NAMALWA (cell line): Measurements from ENCODE around the gene DSPP.
"Not testable (repeated sequence)": the region's sequence is repeated elsewhere in the genome, so short reads cannot be mapped to it uniquely, and the experiment has no call there.

Source experiments
- DNase-seq: peaks from one replicate; pipeline ENCODE4 v3.0.0-alpha.2; 2015; ENCODE audit warnings: low spot score

The DSPP gene

DNA sequence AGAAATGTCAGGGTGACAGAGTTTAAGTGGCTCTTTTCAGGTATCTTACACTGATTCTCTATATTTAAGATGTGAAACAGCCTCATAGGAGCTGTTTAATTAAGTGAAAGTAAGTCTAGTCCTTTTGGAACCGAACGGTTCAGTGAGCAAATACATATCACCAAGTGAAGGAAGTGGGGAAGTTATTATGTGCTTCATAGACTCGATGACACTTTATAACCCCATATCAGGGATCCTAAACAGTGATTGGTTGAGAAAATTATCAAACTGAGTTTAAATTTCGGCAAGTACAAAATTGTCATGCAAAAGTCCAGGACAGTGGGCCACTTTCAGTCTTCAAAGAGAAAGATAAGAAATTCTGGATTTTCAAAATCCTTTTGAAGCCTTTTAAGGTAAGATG is at the start of gene DSPP:
DSPP (plus strand) TSS at position 301 of the 400 bp plus-strand sequence. CDS start 2,380 bp downstream, outside the sequence.
- no peak for DNase-seq

DNA sequence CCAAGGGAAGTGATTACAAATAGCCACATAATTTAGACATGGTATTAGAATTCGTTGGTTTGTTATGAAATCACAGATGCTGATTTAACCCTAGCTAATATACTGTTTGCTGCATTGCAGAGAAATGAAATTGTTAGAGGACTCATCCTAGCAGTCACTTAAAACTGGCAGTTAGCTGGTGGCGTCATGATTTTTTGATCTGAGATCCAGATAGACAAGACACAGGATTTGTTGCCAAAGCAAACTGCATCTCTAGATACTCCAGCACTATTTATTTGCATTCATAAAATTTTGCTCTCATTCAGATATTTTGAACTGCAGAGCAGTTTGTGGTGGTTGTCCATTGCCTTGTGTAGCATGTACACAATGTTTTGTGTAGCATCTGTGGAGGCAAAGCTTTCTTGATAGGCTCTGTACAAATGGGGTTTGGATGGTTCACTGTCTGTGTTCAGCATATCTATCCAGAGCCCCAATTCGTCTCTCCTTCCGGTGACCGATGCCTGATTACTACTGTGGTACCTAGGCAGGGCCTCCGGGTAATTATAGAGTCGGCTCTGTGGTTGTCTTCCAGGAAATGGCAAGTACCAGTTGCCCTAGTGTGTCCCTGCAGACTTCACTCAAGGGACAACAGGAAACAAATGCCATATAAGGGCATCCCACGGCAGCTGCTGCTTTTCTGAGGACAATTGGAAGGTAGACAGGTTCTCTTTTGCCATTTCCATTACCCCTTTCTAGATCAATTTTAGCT is 49.1 kb upstream of the DSPP start:
- peak; percentile 4 for DNase-seq

- DNase-seq, result no peak
Observed at GRCh38 chr4:87560802-87561201, 47.5 kb upstream of the DSPP start.

- DNase-seq, result no peak
Observed at GRCh38 chr4:87565746-87566145, 42.6 kb upstream of the DSPP start.

DNA sequence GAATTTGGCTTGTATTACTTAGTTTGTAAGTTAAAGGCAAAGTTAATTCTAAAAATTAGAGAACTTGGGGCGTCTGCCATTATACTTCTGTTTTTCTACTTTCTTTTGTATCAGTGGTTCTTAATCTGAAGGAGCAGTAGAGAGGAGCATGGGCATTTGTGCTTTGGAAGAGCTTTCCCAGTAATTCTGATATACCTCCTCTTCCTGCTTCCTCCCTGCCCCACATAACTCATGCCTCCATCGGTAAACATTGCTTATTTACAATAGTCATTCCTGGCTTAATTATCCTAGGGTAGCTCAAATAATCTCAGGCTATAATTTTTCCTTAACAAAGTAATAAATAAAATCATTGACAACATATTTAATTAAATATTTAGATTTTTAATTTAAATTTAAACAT is 42.1 kb upstream of the DSPP start:
- DNase-seq, result no peak

DNA sequence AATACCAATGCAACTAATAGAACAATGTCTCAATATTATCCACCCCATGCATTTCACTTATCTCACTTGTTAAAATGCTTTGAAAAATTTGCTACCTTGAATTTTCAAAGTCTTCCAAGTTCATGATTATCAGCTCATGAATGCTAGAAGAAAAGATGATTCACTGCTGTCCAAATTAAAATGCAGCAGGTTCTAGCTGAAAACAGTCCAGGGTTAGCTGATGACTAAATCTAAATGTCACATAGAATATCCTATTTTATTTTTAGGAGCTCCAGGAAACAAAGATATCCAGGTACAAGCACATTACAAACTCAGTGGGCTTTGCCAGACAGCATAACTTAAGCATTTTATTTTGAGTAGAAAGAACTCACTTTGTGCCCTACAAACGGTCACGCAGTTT is 41.1 kb upstream of the DSPP start:
- no peak for DNase-seq

DNA sequence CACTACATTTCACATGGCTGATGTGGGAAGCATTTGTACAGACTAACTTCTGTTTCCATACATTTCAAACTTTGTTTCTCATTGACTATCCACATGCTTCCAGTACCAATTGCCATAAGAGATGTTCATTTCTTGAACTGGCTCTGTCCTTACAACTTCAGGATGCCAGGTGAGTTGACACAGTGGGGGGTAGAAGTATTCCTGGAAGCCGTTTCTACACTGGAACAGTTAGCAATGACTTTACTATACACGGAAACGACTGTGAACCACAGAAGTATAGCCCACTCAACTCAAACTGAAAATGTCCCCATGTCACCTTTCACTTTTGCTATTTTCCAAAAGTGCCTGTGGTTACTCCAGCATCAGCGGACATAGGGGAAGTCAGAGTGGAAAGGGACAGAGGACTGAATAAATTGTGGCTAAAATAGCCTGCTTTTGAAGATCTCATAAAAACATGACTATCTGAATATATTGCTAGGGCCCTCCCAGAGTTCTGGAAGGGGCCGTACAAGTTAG is 38.0 kb upstream of the DSPP start:
- DNase-seq, result no peak

DNA sequence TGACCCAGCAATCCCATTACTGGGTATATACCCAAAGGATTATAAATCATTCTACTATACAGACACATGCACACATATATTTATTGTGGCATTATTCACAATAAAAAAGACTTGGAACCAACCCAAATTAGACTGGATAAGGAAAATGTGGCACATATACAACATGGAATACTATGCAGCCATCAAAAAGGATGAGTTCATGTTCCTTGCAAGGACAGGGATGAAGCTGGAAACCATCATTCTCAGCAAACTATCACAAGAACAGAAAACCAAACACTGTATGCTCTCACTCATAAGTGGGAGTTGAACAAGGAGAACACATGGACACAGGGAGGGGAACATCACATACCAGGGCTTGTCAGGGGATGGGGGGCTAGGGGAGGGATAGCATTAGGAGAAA is 34.0 kb upstream of the DSPP start:
- not testable (repeated sequence) for DNase-seq

DNA sequence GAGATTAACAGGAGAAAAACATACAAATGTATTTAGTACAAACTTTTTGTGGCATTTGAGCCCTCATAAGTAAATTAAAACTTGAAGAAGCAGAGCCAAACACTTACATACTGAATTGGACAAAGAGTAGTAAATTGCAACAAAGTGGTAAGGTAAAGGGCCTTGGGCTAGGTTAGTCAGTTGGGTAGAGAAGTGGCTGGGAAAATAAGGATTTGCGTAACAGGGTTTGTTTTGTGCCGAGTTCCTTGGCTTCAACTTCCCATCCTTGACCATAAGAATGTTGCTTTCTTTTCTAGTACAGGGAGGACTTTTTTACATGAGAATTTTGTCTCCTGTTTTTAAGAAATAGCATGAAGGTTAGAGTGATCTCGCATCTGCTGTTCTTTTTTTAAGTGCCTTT is 33.3 kb upstream of the DSPP start:
- DNase-seq, result no peak

- DNase-seq, result no peak
Observed at GRCh38 chr4:87575408-87575807, 32.9 kb upstream of the DSPP start.

DNA sequence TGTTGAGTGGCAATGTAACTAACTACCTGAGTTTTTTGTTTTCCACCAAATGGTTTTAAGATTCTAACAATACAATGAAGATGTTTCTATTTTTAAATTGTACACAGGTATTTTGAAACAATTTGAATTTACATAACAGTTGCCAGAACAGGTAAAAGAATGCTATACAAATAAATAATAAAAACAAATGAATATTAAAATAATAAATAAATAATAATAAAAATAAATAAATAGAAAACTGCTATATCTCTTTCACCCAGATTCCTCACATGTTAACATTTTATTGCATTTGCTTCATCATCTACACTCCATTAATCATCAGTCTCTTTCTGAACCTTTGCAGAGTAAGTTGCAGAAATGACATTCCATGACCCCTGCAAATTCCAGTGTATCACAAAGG is 32.3 kb upstream of the DSPP start:
- no peak for DNase-seq

- no peak for DNase-seq
Observed at GRCh38 chr4:87579478-87579877, 28.9 kb upstream of the DSPP start.

- DNase-seq, result no peak
Observed at GRCh38 chr4:87580057-87580456, 28.3 kb upstream of the DSPP start.

GRCh38 chr4:87584222-87584908 is 24.0 kb upstream of the DSPP start:
- DNase-seq, result no peak

DNA sequence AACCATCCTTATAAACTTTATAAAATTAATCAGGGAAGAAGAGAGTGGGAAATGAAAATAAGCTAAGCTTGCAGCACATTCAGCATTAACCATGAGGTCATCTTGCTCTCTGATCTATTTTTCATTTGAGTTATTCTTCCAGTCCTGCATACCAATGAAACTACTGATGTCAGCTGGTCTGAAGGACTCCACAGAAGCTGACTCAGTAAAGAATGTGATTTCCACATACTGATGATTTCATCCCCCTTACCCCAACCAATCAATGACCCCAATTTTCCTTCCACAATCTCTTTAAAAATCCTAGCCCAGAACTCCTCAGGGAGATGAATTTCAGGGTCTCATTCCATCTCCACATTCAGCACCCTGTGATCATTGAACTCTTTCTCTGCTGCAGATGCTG is 18.8 kb upstream of the DSPP start:
- no peak for DNase-seq

DNA sequence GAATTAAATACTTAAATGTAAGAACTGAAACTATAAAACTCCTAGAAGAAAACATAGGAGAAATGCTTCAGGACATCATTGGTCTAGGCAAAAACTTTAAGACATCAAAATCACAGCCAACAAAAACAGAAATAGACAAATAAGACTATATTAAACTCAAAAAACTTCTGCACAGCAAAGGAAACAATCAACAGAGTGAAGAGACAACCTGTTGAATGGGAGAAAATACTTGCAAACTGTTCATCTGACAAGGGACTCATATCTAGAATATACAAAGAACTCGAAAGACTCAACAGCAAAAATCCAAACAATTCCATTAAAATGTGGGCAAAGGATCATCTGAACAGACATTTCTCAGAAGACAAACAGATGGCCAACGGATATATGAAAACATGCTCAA is 16.2 kb upstream of the DSPP start:
- DNase-seq, result no peak

- no peak for DNase-seq
Observed at GRCh38 chr4:87601361-87601760, 7.0 kb upstream of the DSPP start.

DNA sequence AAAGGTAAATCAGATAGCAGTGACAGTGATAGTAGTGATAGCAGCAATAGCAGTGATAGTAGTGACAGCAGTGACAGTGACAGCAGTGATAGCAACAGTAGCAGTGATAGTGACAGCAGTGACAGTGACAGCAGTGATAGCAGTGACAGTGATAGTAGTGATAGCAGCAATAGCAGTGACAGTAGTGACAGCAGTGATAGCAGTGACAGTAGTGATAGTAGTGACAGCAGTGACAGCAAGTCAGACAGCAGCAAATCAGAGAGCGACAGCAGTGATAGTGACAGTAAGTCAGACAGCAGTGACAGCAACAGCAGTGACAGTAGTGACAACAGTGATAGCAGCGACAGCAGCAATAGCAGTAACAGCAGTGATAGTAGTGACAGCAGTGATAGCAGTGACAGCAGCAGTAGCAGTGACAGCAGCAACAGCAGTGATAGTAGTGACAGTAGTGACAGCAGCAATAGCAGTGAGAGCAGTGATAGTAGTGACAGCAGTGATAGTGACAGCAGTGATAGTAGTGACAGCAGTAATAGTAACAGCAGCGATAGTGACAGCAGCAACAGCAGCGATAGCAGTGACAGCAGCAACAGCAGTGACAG is 6.1 kb downstream of the DSPP start:
- DNase-seq, result no peak

GRCh38 chr4:87616268-87616667 is 7.9 kb downstream of the DSPP start:
- DNase-seq, result no peak

DNA sequence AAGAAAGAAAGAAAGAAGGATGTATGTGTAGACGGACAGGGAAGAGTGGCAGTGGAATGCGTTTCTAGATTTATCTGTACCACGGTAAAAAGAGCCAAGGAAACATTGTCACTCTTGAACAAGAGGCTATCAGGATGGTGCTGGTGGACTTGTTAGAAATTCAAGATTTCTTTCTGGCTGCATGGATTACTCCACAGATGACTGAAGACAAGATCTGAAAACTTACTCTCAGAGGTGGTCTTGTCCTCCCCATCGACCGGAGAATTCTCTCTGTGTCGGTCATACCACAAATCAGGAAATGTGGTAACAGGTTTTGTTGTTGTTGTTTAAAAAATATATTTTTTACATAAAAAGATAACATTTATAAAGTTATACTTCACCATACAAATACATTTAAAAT is 11.8 kb downstream of the DSPP start:
- no peak for DNase-seq

DNA sequence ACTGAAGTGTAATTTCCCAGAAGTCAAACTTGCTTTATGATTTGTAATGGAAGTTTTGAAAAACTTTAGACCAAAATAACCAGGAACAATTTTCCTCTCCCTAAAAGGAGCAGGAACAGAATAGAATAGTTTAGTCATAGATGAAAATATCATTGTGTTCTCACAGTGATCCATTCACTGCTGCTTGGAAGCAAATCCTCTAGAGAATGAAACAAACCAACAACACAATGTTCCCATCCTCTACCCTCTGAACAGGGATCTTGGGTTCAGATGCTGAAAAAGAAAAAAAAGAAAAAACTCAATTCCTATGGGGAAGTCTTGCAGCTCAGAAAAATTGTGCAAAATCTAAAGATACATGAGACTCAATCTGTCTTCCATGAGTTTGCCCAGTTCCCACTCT is 12.2 kb downstream of the DSPP start:
- no peak for DNase-seq

DNA sequence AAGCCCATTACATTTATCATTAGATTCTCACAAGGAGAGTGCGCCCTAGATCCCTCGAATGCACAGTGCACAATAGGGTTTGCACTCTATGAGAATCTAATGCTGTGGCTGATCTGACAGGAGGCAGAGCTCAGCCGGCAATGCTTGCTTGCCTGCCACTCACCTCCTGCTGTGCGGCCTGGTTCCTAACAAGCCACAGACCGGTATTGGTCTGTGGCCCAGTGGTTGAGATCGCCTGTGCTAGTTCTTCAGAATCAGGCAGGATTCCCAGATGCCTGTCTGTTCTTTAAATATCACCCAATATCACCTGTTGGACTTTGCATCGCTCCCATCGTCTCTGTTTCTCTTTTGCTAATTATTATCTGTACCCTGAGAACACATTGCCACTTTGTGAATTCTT is 14.0 kb downstream of the DSPP start:
- DNase-seq, result no peak

DNA sequence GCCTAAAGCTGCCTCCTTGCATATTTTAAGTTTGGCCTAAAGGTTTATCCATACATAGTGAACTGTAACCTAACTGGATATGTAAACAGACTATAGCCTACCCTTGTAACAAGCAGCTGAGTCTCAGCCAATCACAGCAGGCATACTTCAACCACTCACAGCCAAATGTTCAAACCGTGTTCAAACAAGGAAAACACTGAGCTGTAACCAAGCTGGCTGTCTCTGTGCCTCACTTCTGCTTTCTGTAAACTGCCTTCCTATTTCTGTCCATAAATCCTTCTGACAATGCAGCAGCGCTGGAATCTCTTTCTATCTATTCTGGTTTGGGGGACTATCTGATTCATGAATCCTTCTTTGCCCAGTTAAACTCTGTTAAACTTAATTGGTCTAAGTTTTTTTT is 16.4 kb downstream of the DSPP start:
- peak; percentile 17 for DNase-seq
